H9 (cell line): ENCODE results near the gene GPBP1L1. TPM values are rescaled to one million over a fixed set of nuclear protein-coding genes. Genes with fewer than 3 reads are reported as not detected.

Source experiments
- DNase-seq: peaks from one replicate; pipeline ENCODE4 v3.0.0-alpha.2; 2017
- H2AFZ ChIP-seq: one replicate; pipeline ENCODE4 v1.6.1; 2013; ENCODE audit warnings: mild to moderate bottlenecking, low read length, control low read depth, moderate library complexity
- H2AK5ac ChIP-seq: 2 replicates; pipeline ENCODE4 v1.6.1; 2013; ENCODE audit warnings: low read length, control low read depth, mixed read lengths; ENCODE audit not compliant: insufficient read length
- H2BK120ac ChIP-seq: one replicate; pipeline ENCODE4 v1.6.1; 2013; ENCODE audit warnings: low read depth, mild to moderate bottlenecking, low read length, control low read depth, inconsistent platforms; ENCODE audit not compliant: poor library complexity, severe bottlenecking
- H2BK12ac ChIP-seq: 2 replicates; pipeline ENCODE4 v1.6.1; 2013; ENCODE audit warnings: low read length, control low read depth, mixed read lengths, low read depth; ENCODE audit not compliant: insufficient read length
- H2BK15ac ChIP-seq: 2 replicates; pipeline ENCODE4 v1.6.1; 2013; ENCODE audit warnings: low read depth, low read length, control low read depth
- H2BK20ac ChIP-seq: one replicate; pipeline ENCODE4 v1.6.1; 2013; ENCODE audit warnings: low read depth, mild to moderate bottlenecking, low read length, control low read depth, inconsistent platforms; ENCODE audit not compliant: poor library complexity, severe bottlenecking
- H2BK5ac ChIP-seq: 2 replicates; pipeline ENCODE4 v1.6.1; 2013; ENCODE audit warnings: low read length, control low read depth, mixed read lengths; ENCODE audit not compliant: insufficient read length
- H3K14ac ChIP-seq: 2 replicates; pipeline ENCODE4 v1.6.1; 2013; ENCODE audit warnings: low read length, control low read depth; ENCODE audit not compliant: insufficient read depth
- H3K18ac ChIP-seq: 2 replicates; pipeline ENCODE4 v1.6.1; 2013; ENCODE audit warnings: low read depth, mild to moderate bottlenecking, mixed read lengths, low read length, control low read depth; ENCODE audit not compliant: insufficient read length
- H3K23ac ChIP-seq: 2 replicates; pipeline ENCODE4 v1.6.1; 2013; ENCODE audit warnings: low read length, control low read depth, mixed read lengths, low read depth; ENCODE audit not compliant: insufficient read length
- H3K23me2 ChIP-seq: 2 replicates; pipeline ENCODE4 v1.6.1; 2013; ENCODE audit warnings: low read depth, mild to moderate bottlenecking, mixed read lengths, low read length, control low read depth; ENCODE audit not compliant: insufficient read length, poor library complexity, severe bottlenecking
- H3K27ac ChIP-seq: 2 replicates; pipeline ENCODE4 v1.5.1; 2013; ENCODE audit warnings: low read length, control low read depth, mixed read lengths, low read depth; ENCODE audit not compliant: insufficient read length
- H3K27me3 ChIP-seq: 2 replicates; pipeline ENCODE4 v1.6.1; 2013; ENCODE audit warnings: low read length, control low read depth, inconsistent platforms; ENCODE audit not compliant: insufficient read depth
- H3K4ac ChIP-seq: 2 replicates; pipeline ENCODE4 v1.6.1; 2013; ENCODE audit warnings: low read depth, mild to moderate bottlenecking, control low read depth, inconsistent platforms, low read length, moderate library complexity
- H3K4me1 ChIP-seq: 2 replicates; pipeline ENCODE4 v1.6.1; 2013; ENCODE audit warnings: low read length, control low read depth, inconsistent platforms; ENCODE audit not compliant: insufficient read depth
- H3K4me2 ChIP-seq: 2 replicates; pipeline ENCODE4 v1.6.1; 2013; ENCODE audit warnings: low read length, control low read depth, mixed read lengths; ENCODE audit not compliant: insufficient read length, insufficient read depth
- H3K56ac ChIP-seq: 2 replicates; pipeline ENCODE4 v1.6.1; 2013; ENCODE audit warnings: low read depth, mild to moderate bottlenecking, mixed read lengths, low read length, control low read depth; ENCODE audit not compliant: insufficient read length
- H3K79me1 ChIP-seq: 2 replicates; pipeline ENCODE4 v1.6.1; 2013; ENCODE audit warnings: low read depth, mild to moderate bottlenecking, moderate library complexity, low read length, control low read depth, inconsistent platforms; ENCODE audit not compliant: insufficient read depth, poor library complexity, severe bottlenecking
- H3K79me2 ChIP-seq: 2 replicates; pipeline ENCODE4 v1.6.1; 2013; ENCODE audit warnings: low read length, control low read depth, inconsistent platforms; ENCODE audit not compliant: insufficient read depth
- H3K9ac ChIP-seq: 2 replicates; pipeline ENCODE4 v1.6.1; 2013; ENCODE audit warnings: low read length, control low read depth, mixed read lengths; ENCODE audit not compliant: insufficient read length; ENCODE audit errors: extremely low read depth
- H3K9me3 ChIP-seq: one replicate; pipeline ENCODE4 v1.6.1; 2013; ENCODE audit warnings: low read depth, low read length, inconsistent platforms; ENCODE audit not compliant: control insufficient read depth
- H3T11ph ChIP-seq: one replicate; pipeline ENCODE4 v1.6.1; 2013; ENCODE audit warnings: mild to moderate bottlenecking, low read length, control low read depth, inconsistent platforms
- H4K20me1 ChIP-seq: one replicate; pipeline ENCODE4 v1.6.1; 2013; ENCODE audit not compliant: control insufficient read depth, insufficient read length, insufficient read depth
- H4K5ac ChIP-seq: 2 replicates; pipeline ENCODE4 v1.6.1; 2013; ENCODE audit warnings: low read depth, mild to moderate bottlenecking, mixed read lengths, low read length, control low read depth; ENCODE audit not compliant: insufficient read length
- H4K8ac ChIP-seq: replicated peaks from 2 replicates; pipeline ENCODE4 v1.6.1; 2013; ENCODE audit warnings: low read length, control low read depth, mixed read lengths, low read depth; ENCODE audit not compliant: insufficient read length
- H4K91ac ChIP-seq: 2 replicates; pipeline ENCODE4 v1.6.1; 2013; ENCODE audit warnings: low read depth, mild to moderate bottlenecking, moderate library complexity, mixed read lengths, low read length, control low read depth; ENCODE audit not compliant: insufficient read length
- H3K27ac Mint-ChIP-seq, 3 experiments: 2 replicates in 2 of 3; 3 replicates in 1 of 3; pipeline ENCODE4 v1.8.0; 2020 to 2021; ENCODE audit warnings: mixed read lengths in 3 of 3, mild to moderate bottlenecking in 1 of 3, moderate library complexity in 1 of 3
- H3K27me3 Mint-ChIP-seq: 2 replicates; pipeline ENCODE4 v1.8.0; 2021; ENCODE audit warnings: low read depth, mild to moderate bottlenecking, moderate library complexity, mixed read lengths
- H3K36me3 Mint-ChIP-seq, 3 experiments: 2 replicates in 2 of 3; 3 replicates in 1 of 3; pipeline ENCODE4 v1.8.0; 2020 to 2021; ENCODE audit warnings: low read depth in 3 of 3, mixed read lengths in 3 of 3; ENCODE audit not compliant: insufficient read depth in 1 of 3
- H3K4me1 Mint-ChIP-seq, 2 experiments: 2 replicates each; pipeline ENCODE4 v1.8.0; 2020; ENCODE audit warnings: mixed read lengths in 2 of 2
- H3K4me3 Mint-ChIP-seq, 2 experiments: 2 replicates in 1 of 2; 3 replicates in 1 of 2; pipeline ENCODE4 v1.8.0; 2020 to 2021; ENCODE audit warnings: mild to moderate bottlenecking in 2 of 2, mixed read lengths in 2 of 2, moderate library complexity in 1 of 2
- H3K9me3 Mint-ChIP-seq, 2 experiments: 2 replicates in 1 of 2; 3 replicates in 1 of 2; pipeline ENCODE4 v1.8.0; 2020; ENCODE audit warnings: mild to moderate bottlenecking in 2 of 2, mixed read lengths in 2 of 2, moderate library complexity in 1 of 2
- WGBS: extraction: QIAGEN DNeasy Blood & Tissue Kit; methylation state at CpG from one replicate; pipeline ENCODE4 v1.1.7; 2013; ENCODE audit warnings: missing lambda C conversion rate, low lambda C conversion rate, mixed read lengths; ENCODE audit not compliant: insufficient read length; ENCODE audit errors: extremely low coverage; 5-methylcytosine and 5-hydroxymethylcytosine counted together
- total RNA-seq: library from RNA; stranded (reverse); gene quantifications from 2 replicates; pipeline ENCODE4 v1.2.1, GENCODE V29; 2021
- TF ChIP-seq, protein P1 (sequence below): fragments of 200-600 bp; sonication (generic); conservative IDR thresholded peaks from 3 replicates; pipeline ENCODE4 v1.8.0; 2021; ENCODE audit warnings: antibody characterized with exemption, mild to moderate bottlenecking

GPBP1L1 gene
- total RNA-seq, 1 experiment from 2014 or later = 115 TPM

GRCh38 chr1:45687754-45688740 lies 1.7 kb upstream of the GPBP1L1 start, which contains the start of gene TMEM69:
Gene TMEM69, plus strand, starts transcription at chr1:45688181. Its CDS starts 2,888 bp downstream, at chr1:45691069.
- Mint-ChIP-seq H3K4me1 (peaks cover 18 to 24% of the 10 kb centered on the region in 2 experiments), H3K4me3 (peak within 1 kb of the TSS; percentile 99 to 100), H3K36me3 (peaks cover 2 to 28% (median 24%) of the 10 kb centered on the region in 3 experiments; a peak in 6 of 7 replicates), H3K27ac (peak within 1 kb of the TSS; percentile 99 to 100 (median 100)), H3K27me3 (no peaks in the 10 kb centered on the region), H3K9me3 (peaks cover 0 to 2% of the 10 kb centered on the region in 2 experiments; a peak in 1 of 5 replicates)
- no peak within 1 kb of the TSS for H3T11ph ChIP-seq
- no peaks in the 10 kb centered on the region for H3K27me3 ChIP-seq
- H2BK120ac ChIP-seq = no peak within 1 kb of the TSS
- H3K23me2 ChIP-seq = peaks cover 10% of the 10 kb centered on the region
- peak within 1 kb of the TSS; percentile 92 for H3K4me2 ChIP-seq
- peak within 1 kb of the TSS; percentile 17 for H2BK12ac ChIP-seq
- no peak within 1 kb of the TSS; the same call in 1 of the 2 replicates for H3K4ac ChIP-seq
- H3K9ac ChIP-seq = peak within 1 kb of the TSS; percentile 97
- no CpG with 5 or more reads among the region's 24 CpGs for WGBS
- H4K91ac ChIP-seq = no peak within 1 kb of the TSS
- no peak within 1 kb of the TSS for H3K23ac ChIP-seq
- H3K9me3 ChIP-seq = no peaks in the 10 kb centered on the region
- H3K79me1 ChIP-seq = no peaks in the 10 kb centered on the region
- H4K20me1 ChIP-seq = no peaks in the 10 kb centered on the region
- peaks cover 25% of the 10 kb centered on the region; the same call in 1 of the 2 replicates for H3K79me2 ChIP-seq
- peak within 1 kb of the TSS; percentile 92 for H3K18ac ChIP-seq
- TF ChIP-seq, protein P1, sequence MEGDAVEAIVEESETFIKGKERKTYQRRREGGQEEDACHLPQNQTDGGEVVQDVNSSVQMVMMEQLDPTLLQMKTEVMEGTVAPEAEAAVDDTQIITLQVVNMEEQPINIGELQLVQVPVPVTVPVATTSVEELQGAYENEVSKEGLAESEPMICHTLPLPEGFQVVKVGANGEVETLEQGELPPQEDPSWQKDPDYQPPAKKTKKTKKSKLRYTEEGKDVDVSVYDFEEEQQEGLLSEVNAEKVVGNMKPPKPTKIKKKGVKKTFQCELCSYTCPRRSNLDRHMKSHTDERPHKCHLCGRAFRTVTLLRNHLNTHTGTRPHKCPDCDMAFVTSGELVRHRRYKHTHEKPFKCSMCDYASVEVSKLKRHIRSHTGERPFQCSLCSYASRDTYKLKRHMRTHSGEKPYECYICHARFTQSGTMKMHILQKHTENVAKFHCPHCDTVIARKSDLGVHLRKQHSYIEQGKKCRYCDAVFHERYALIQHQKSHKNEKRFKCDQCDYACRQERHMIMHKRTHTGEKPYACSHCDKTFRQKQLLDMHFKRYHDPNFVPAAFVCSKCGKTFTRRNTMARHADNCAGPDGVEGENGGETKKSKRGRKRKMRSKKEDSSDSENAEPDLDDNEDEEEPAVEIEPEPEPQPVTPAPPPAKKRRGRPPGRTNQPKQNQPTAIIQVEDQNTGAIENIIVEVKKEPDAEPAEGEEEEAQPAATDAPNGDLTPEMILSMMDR = peak; percentile 44; the same call in 2 of the 3 replicates
- no peak within 1 kb of the TSS for H2BK20ac ChIP-seq
- H2AFZ ChIP-seq = peak within 1 kb of the TSS; percentile 94
- H2BK5ac ChIP-seq = no peak within 1 kb of the TSS
- peak within 1 kb of the TSS; percentile 94 for H3K14ac ChIP-seq
- peak within 1 kb of the TSS; percentile 79 for H4K5ac ChIP-seq
- H3K27ac ChIP-seq = peak within 1 kb of the TSS; percentile 84
- no peak within 1 kb of the TSS for H2BK15ac ChIP-seq
- peaks cover 2% of the 10 kb centered on the region; the same call in 1 of the 2 replicates for H3K4me1 ChIP-seq
- H4K8ac ChIP-seq = no peak within 1 kb of the TSS
- no peak within 1 kb of the TSS for H3K56ac ChIP-seq
- no peak within 1 kb of the TSS for H2AK5ac ChIP-seq
- DNase-seq = peak; percentile 84
